Measurements from ENCODE around the gene TYROBP.

GRCh38 chr19:35874392-35874930 lies 33.6 kb downstream of the TYROBP start:
- TF ChIP-seq CTCF (IDR thresholded peaks at IDR 0.05; ENCODE audit: insufficient read depth, low read length, poor library complexity, severe bottlenecking) (no peak), EZH2phosphoT487 (conservative IDR thresholded peaks at IDR 0.05; ENCODE audit: low read length) (no peak)

Measured in SU-DHL-6 (cell line).